SJSA1 (cell line): ENCODE results near the gene ANTKMT. TPM values are rescaled to one million over a fixed set of nuclear protein-coding genes. Genes with fewer than 3 reads are reported as not detected.

Experiments
- DNase-seq, 2 experiments: peaks; one replicate each; pipeline ENCODE4 v3.0.0-alpha.2; 2015 to 2020; ENCODE audit warnings: low spot score in 2 of 2, low read depth in 1 of 2
- H3K27ac ChIP-seq: fragments of 250-450 bp; sonication (Bioruptor Pico); 2 replicates; pipeline ENCODE4 v1.5.1; 2020; ENCODE audit warnings: mild to moderate bottlenecking, moderate library complexity
- H3K27me3 ChIP-seq: fragments of 250-450 bp; sonication (Bioruptor Pico); replicated peaks from 2 replicates; pipeline ENCODE4 v1.5.1; 2020; ENCODE audit warnings: mild to moderate bottlenecking, moderate library complexity
- H3K36me3 ChIP-seq: fragments of 250-450 bp; sonication (Bioruptor Pico); 2 replicates; pipeline ENCODE4 v1.5.1; 2020; ENCODE audit warnings: mild to moderate bottlenecking
- H3K4me1 ChIP-seq: fragments of 250-450 bp; sonication (Bioruptor Pico); replicated peaks from 2 replicates; pipeline ENCODE4 v1.6.1; 2021; ENCODE audit warnings: mild to moderate bottlenecking
- H3K4me3 ChIP-seq: fragments of 250-450 bp; sonication (Bioruptor Pico); 2 replicates; pipeline ENCODE4 v1.5.1; 2020; ENCODE audit warnings: mild to moderate bottlenecking
- H3K9me3 ChIP-seq: fragments of 250-450 bp; sonication (Bioruptor Pico); replicated peaks from 2 replicates; pipeline ENCODE4 v1.5.1; 2020; ENCODE audit warnings: mild to moderate bottlenecking
- total RNA-seq: library from RNA; depleted of rRNA; stranded (reverse); fragments of >200 nt; shearing (Covaris generic); gene quantifications from 2 replicates; pipeline ENCODE4 v1.2.3, GENCODE V29; 2014

The ANTKMT gene
- total RNA-seq, 1 experiment from 2014 or later, result 43.7 TPM

DNA sequence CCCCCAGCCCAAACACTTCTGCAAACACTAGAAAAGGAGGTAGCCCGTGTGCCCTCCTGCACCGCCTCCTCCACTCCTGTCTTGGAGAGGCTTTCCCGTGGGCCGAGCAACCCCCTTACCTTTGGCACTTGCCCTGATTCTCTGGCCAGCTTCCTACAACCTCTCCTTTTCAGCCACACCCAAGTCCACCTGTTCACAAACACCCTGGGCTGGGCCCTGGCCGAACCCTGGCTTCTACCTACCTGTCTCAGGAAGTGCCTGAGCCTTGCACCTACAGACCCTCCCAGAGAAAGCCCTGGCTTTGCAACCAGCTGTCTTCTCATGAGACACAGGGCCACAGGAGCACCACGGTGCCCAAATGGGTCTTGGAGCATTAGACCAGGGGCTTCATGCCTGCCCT, 2.0 kb upstream of the ANTKMT start:
- DNase-seq, result no peak
- H3K4me3 ChIP-seq, result no peak overlapping the region
- no peak overlapping the region for H3K27ac ChIP-seq
- H3K9me3 ChIP-seq, result peaks cover 8% of the 10 kb centered on the region; the same call in 1 of the 2 replicates
- no peaks in the 10 kb centered on the region; the same call in 1 of the 2 replicates for H3K27me3 ChIP-seq
- peaks cover 20% of the 10 kb centered on the region for H3K36me3 ChIP-seq
- peaks cover 54% of the 10 kb centered on the region for H3K4me1 ChIP-seq

- no peak for DNase-seq
- H3K27me3 ChIP-seq, result no peaks in the 10 kb centered on the region; the same call in 1 of the 2 replicates
- H3K36me3 ChIP-seq, result peaks cover 20% of the 10 kb centered on the region
- H3K27ac ChIP-seq, result no peak overlapping the region
- peaks cover 45% of the 10 kb centered on the region for H3K4me1 ChIP-seq
- peaks cover 8% of the 10 kb centered on the region; the same call in 1 of the 2 replicates for H3K9me3 ChIP-seq
- peak overlapping the region; percentile 89 for H3K4me3 ChIP-seq
Observed at GRCh38 chr16:719815-720446, 1.0 kb upstream of the ANTKMT start.

DNA sequence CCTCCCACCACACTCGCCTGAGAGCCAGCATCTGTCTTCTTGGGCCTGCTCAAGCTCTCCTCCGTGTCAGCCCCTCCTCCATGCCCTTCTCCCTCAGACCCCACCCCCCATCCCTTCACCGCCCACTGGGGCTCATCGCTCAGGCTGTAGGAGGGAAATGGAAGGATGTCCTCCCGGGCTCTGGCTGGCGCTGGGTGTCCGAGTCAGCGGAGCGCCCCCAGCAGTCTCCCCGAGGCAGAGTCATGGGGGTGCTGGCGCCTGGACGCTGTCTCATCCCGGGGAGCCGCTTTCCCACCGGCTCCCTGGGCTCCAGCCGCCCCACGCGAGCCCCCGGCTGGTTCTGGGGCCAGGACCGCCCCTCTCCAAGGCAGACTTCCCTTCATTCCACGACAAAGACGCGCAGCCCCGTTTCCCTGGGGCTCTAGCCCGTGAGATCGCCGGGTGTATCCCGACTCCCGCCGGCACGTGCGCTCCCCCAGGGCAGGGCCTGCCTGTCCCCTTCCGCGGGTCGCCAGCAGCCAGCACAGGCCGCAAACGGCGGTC, 428 bp upstream of the ANTKMT start:
- 0 out of 2 replicates have a peak, but pooled peaks cover 5% of the 10 kb centered on the region for H3K9me3 ChIP-seq
- peaks cover 17% of the 10 kb centered on the region for H3K36me3 ChIP-seq
- H3K4me3 ChIP-seq, result peak overlapping the region; percentile 89
- H3K4me1 ChIP-seq, result peaks cover 41% of the 10 kb centered on the region
- H3K27me3 ChIP-seq, result peaks cover 4% of the 10 kb centered on the region; the same call in 1 of the 2 replicates
- peak in 1 of 2 experiments; percentile 70 for DNase-seq
- H3K27ac ChIP-seq, result peak overlapping the region; percentile 40

GRCh38 chr16:721765-722540, 1.0 kb downstream of the ANTKMT start:
- Histone ChIP-seq H3K4me3 (peak overlapping the region; percentile 89), H3K4me1 (peaks cover 34% of the 10 kb centered on the region), H3K27me3 (peaks cover 14% of the 10 kb centered on the region), H3K27ac (no peak overlapping the region), H3K9me3 (0 out of 2 replicates have a peak, but pooled peaks cover 5% of the 10 kb centered on the region), H3K36me3 (peaks cover 17% of the 10 kb centered on the region)
- no peak for DNase-seq

GRCh38 chr16:722835-723633, 2.1 kb downstream of the ANTKMT start:
- H3K27me3 ChIP-seq, result peaks cover 21% of the 10 kb centered on the region

GRCh38 chr16:723695-724094, 2.7 kb downstream of the ANTKMT start:
- no peak overlapping the region for H3K27ac ChIP-seq
- peaks cover 50% of the 10 kb centered on the region for H3K4me1 ChIP-seq
- no peak overlapping the region for H3K4me3 ChIP-seq
- 0 out of 2 replicates have a peak, but pooled peaks cover 5% of the 10 kb centered on the region for H3K9me3 ChIP-seq
- H3K36me3 ChIP-seq, result peaks cover 17% of the 10 kb centered on the region
- no peak for DNase-seq
- H3K27me3 ChIP-seq, result peaks cover 24% of the 10 kb centered on the region

More at GRCh38 chr16:722835-723633, 2.1 kb downstream of the ANTKMT start:
- H3K4me3 ChIP-seq, result no peak overlapping the region
- H3K27ac ChIP-seq, result no peak overlapping the region
- H3K9me3 ChIP-seq, result 0 out of 2 replicates have a peak, but pooled peaks cover 5% of the 10 kb centered on the region
- DNase-seq, result no peak
- H3K36me3 ChIP-seq, result peaks cover 17% of the 10 kb centered on the region
- H3K4me1 ChIP-seq, result peaks cover 43% of the 10 kb centered on the region

GRCh38 chr16:724188-725040, 3.5 kb downstream of the ANTKMT start:
- no peak for DNase-seq
- Histone ChIP-seq H3K4me3 (no peak overlapping the region), H3K9me3 (0 out of 2 replicates have a peak, but pooled peaks cover 5% of the 10 kb centered on the region), H3K27me3 (peaks cover 24% of the 10 kb centered on the region), H3K4me1 (peaks cover 45% of the 10 kb centered on the region), H3K36me3 (peaks cover 17% of the 10 kb centered on the region), H3K27ac (no peak overlapping the region)

GRCh38 chr16:725041-725376, 4.1 kb downstream of the ANTKMT start:
- peaks cover 41% of the 10 kb centered on the region for H3K4me1 ChIP-seq
- peaks cover 24% of the 10 kb centered on the region for H3K27me3 ChIP-seq
- H3K4me3 ChIP-seq, result no peak overlapping the region
- no peak for DNase-seq
- no peak overlapping the region for H3K27ac ChIP-seq
- 0 out of 2 replicates have a peak, but pooled peaks cover 5% of the 10 kb centered on the region for H3K9me3 ChIP-seq
- peaks cover 17% of the 10 kb centered on the region for H3K36me3 ChIP-seq

- DNase-seq, result no peak
- Histone ChIP-seq H3K4me3 (no peak overlapping the region), H3K9me3 (0 out of 2 replicates have a peak, but pooled peaks cover 5% of the 10 kb centered on the region), H3K27ac (no peak overlapping the region), H3K4me1 (peaks cover 35% of the 10 kb centered on the region), H3K36me3 (peaks cover 17% of the 10 kb centered on the region), H3K27me3 (peaks cover 24% of the 10 kb centered on the region)
Observed at GRCh38 chr16:725463-726187, 4.7 kb downstream of the ANTKMT start.

- peaks cover 30% of the 10 kb centered on the region for H3K4me1 ChIP-seq
- peaks cover 24% of the 10 kb centered on the region for H3K27me3 ChIP-seq
- peaks cover 15% of the 10 kb centered on the region for H3K36me3 ChIP-seq
- H3K4me3 ChIP-seq, result no peak overlapping the region
- no peak for DNase-seq
- H3K27ac ChIP-seq, result no peak overlapping the region
- H3K9me3 ChIP-seq, result 0 out of 2 replicates have a peak, but pooled peaks cover 4% of the 10 kb centered on the region
Observed at GRCh38 chr16:726188-726437, 5.2 kb downstream of the ANTKMT start.

DNA sequence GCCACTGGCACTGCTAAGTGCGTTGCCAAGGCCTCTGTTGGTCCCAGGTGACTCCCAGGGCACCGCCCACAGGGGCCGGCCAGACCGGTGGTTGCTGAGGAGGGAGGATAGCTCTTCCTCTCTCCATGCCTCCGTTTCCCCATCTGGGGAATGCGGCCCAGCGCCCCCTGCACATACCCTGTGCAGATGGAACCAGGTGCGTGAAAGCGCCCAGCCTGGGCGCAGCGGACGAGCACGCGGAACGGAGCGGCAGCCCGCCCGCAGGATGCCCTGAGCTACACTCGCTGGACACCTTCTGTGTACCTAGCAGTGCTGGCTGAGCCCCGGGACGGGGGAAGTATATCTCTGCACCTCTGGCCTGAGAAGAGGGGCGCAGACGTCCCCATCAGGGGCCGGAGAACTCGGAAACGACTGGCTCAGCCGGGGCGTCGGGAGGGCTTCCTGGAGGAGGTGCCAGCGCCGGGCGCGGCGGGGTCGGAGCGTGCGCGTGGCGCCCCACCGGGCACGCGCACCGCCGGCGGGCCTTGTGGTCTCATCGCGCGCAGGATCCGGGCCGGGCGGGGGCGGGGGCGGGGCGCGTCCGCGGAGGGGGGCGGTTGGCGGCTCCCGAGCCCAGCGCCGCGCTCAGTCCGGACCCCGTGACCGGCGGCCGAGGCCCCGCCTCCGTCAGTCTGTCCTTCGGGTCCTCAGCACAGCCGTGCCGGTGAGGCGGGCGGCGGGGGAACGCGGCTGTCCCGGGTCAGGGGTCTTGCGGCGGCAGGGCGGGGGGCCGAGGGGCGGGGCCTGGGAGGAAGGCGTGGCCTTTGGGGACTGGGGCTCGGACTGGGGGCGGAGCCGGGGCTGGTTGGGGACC, 5.7 kb downstream of the ANTKMT start, which contains the start of the genes CCDC78 and HAGHL:
CCDC78 (minus strand) TSS at position 6 of the 853 bp plus-strand sequence. CDS start 76 bp downstream, outside the sequence.
HAGHL (plus strand) TSS at position 669 of the 853 bp plus-strand sequence. CDS start 404 bp downstream, outside the sequence.
- Histone ChIP-seq H3K9me3 (no peaks in the 10 kb centered on the region), H3K27ac (no peak within 1 kb of the TSS), H3K4me3 (peak within 1 kb of the TSS; percentile 30), H3K27me3 (peaks cover 24% of the 10 kb centered on the region), H3K4me1 (peaks cover 24% of the 10 kb centered on the region), H3K36me3 (peaks cover 9% of the 10 kb centered on the region)
- DNase-seq, result no peak
